HL-60 (cell line): ENCODE data around the gene C1QTNF7.

Experiments used
- CTCF ChIP-seq: IDR thresholded peaks from one replicate; pipeline ENCODE4 v1.5.1; 2011; ENCODE audit warnings: low read length, control low read depth, inconsistent platforms; ENCODE audit not compliant: insufficient read depth
- POLR2AphosphoS5 ChIP-seq: IDR thresholded peaks from 2 replicates; pipeline ENCODE4 v1.6.1; 2012; ENCODE audit warnings: low read depth

- no peak for TF ChIP-seq CTCF
- no peak for TF ChIP-seq POLR2AphosphoS5
Observed at GRCh38 chr4:15455290-15455689, 27.5 kb downstream of the C1QTNF7 start.
